Measurements from ENCODE around the gene NUP205. TPM values are rescaled to one million over a fixed set of nuclear protein-coding genes. Genes with fewer than 3 reads are reported as not detected.
A peak's percentile ranks its signal among the peaks of the same experiment; 100 is the strongest.

The NUP205 gene
- 50.6 TPM for total RNA-seq
- polyA plus RNA-seq = 21.4 TPM

- no peaks in the 10 kb centered on the region for H3K4me1 ChIP-seq (ENCODE audit: insufficient read depth)
- H3K36me3 ChIP-seq (ENCODE audit: insufficient read depth) = no peaks in the 10 kb centered on the region
- H3K27ac ChIP-seq (ENCODE audit: low read depth) = peak within 1 kb of the TSS; percentile 87
- 3% methylated on average over 38 of the region's 38 CpGs for WGBS
- peak within 1 kb of the TSS; percentile 70 for H3K4me3 ChIP-seq (ENCODE audit: low read depth, low read length)
- peak; percentile 85 for DNase-seq (ENCODE audit: extremely low spot score)
Measured at GRCh38 chr7:135557455-135558336, at the start of gene NUP205. TSS of gene NUP205 (plus strand) at chr7:135557917. CDS start at chr7:135557945, 28 bp downstream.

DNA sequence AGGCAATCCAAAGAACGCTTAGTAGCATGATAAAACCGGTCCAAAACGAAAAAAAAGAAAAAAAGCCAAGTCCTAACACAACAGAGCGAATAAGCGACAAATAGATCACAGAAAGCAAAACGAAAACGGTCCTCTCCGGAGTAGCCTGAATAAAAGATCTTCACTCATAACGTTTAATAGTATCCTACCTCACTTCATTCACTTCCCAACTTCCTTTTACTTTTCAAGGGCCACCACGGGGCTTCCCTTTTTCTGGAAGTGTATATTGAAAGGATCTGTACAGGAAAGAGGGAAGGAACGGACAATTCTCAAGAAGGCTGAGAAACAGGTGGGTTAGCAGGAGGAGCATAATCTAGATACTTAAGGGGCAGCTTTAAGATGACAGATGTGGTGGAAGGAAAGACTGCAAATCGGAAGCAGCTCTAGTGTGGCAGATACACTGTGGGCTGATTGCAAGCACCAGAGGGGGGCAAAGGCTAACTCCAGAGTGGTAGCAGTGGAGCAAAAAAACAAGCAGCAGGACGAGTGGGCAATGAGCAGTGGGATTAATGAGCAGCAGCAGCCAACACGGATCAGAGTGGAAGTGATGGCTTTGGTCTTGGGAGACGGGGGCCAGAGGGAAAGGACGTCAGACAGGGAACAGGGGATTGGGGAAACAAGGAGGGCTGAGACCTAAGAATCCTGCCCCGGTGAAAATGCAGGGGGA lies 48.7 kb upstream of the NUP205 start:
- WGBS = under 1% methylated on average over 17 of the region's 17 CpGs
- Histone ChIP-seq H3K36me3 (ENCODE audit: insufficient read depth) (no peaks in the 10 kb centered on the region), H3K4me3 (ENCODE audit: low read depth, low read length) (peak overlapping the region; percentile 67), H3K4me1 (ENCODE audit: insufficient read depth) (no peaks in the 10 kb centered on the region), H3K27ac (ENCODE audit: low read depth) (peak overlapping the region; percentile 92)
- peak; percentile 4 for DNase-seq (ENCODE audit: extremely low spot score)

- no peaks in the 10 kb centered on the region for H3K4me1 ChIP-seq (ENCODE audit: insufficient read depth)
- WGBS = under 1% methylated on average over 14 of the region's 14 CpGs
- no peak for DNase-seq (ENCODE audit: extremely low spot score)
Measured at GRCh38 chr7:135509589-135509838, 48.2 kb upstream of the NUP205 start.

DNA sequence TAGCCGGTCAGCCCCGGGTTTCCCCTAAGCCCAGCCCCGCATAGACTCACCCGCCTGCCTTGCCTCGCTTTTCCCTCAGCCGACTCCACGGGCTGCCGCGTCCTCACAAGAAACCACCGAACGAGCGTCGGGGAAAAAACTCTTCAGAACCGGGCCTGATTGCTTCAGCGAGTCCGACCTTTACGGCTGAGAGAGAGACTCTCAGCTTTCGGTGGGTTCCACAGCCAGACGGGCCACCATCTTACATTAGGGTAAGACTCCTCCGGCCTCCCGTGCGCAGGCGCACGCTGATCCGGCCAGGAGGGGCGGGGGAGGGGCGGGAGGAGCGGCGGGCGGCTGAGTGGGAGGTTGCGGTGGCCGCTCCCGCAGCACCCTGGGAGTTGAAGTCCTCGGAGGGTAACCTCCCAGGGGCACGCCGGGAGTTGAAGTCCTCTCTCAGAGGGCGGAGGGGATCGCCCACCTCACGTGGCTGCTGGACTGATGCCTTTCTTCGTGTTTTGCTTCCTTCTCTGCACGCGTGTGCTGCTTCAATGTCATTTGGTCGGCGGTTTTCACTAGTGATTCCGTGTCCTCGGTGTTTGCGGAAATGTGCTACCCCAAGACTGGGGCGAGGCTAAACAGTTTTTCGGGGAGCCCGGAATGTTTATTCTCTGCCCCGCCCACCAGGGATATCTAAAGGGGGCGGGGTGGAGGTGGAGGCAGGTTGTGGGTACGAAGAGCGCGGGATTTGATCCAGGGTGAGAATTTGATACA lies 47.7 kb upstream of the NUP205 start, which contains the start of gene CNOT4:
Gene CNOT4 (minus strand): TSS at position 264 of the 753 bp plus-strand sequence. CDS start 71,771 bp downstream, outside the sequence.
- Histone ChIP-seq H3K27ac (ENCODE audit: low read depth) (peak within 1 kb of the TSS; percentile 92), H3K4me1 (ENCODE audit: insufficient read depth) (no peaks in the 10 kb centered on the region), H3K36me3 (ENCODE audit: insufficient read depth) (no peaks in the 10 kb centered on the region), H3K4me3 (ENCODE audit: low read depth, low read length) (peak within 1 kb of the TSS; percentile 67)
- peak; percentile 89 for DNase-seq (ENCODE audit: extremely low spot score)
- under 1% methylated on average over 55 of the region's 55 CpGs for WGBS

More at GRCh38 chr7:135509589-135509838, 48.2 kb upstream of the NUP205 start:
- Histone ChIP-seq H3K36me3 (ENCODE audit: insufficient read depth) (no peaks in the 10 kb centered on the region), H3K27ac (ENCODE audit: low read depth) (peak overlapping the region; percentile 92), H3K4me3 (ENCODE audit: low read depth, low read length) (peak overlapping the region; percentile 67)

GRCh38 chr7:135510592-135511183 lies 47.0 kb upstream of the NUP205 start:
- Histone ChIP-seq H3K4me3 (ENCODE audit: low read depth, low read length) (peak overlapping the region; percentile 67), H3K27ac (ENCODE audit: low read depth) (no peak overlapping the region), H3K4me1 (ENCODE audit: insufficient read depth) (no peaks in the 10 kb centered on the region), H3K36me3 (ENCODE audit: insufficient read depth) (no peaks in the 10 kb centered on the region)
- WGBS = 2% methylated on average over 17 of the region's 17 CpGs
- peak; percentile 15 for DNase-seq (ENCODE audit: extremely low spot score)

- WGBS = 94% methylated on average over 2 of the region's 2 CpGs
- Histone ChIP-seq H3K36me3 (ENCODE audit: insufficient read depth) (no peaks in the 10 kb centered on the region), H3K27ac (ENCODE audit: low read depth) (no peak overlapping the region), H3K4me1 (ENCODE audit: insufficient read depth) (no peaks in the 10 kb centered on the region), H3K4me3 (ENCODE audit: low read depth, low read length) (no peak overlapping the region)
- no peak for DNase-seq (ENCODE audit: extremely low spot score)
Measured at GRCh38 chr7:135512135-135512887, 45.4 kb upstream of the NUP205 start.

- H3K36me3 ChIP-seq (ENCODE audit: insufficient read depth) = no peaks in the 10 kb centered on the region
- 76% methylated on average over 3 of the region's 3 CpGs for WGBS
- H3K27ac ChIP-seq (ENCODE audit: low read depth) = no peak overlapping the region
- H3K4me3 ChIP-seq (ENCODE audit: low read depth, low read length) = no peak overlapping the region
- no peak for DNase-seq (ENCODE audit: extremely low spot score)
- H3K4me1 ChIP-seq (ENCODE audit: insufficient read depth) = no peaks in the 10 kb centered on the region
Measured at GRCh38 chr7:135514856-135515255, 42.9 kb upstream of the NUP205 start.

GRCh38 chr7:135517060-135517459 lies 40.7 kb upstream of the NUP205 start:
- no peaks in the 10 kb centered on the region for H3K4me1 ChIP-seq (ENCODE audit: insufficient read depth)
- H3K27ac ChIP-seq (ENCODE audit: low read depth) = no peak overlapping the region
- DNase-seq (ENCODE audit: extremely low spot score) = no peak
- WGBS = 79% methylated on average over 3 of the region's 3 CpGs
- no peak overlapping the region for H3K4me3 ChIP-seq (ENCODE audit: low read depth, low read length)
- no peaks in the 10 kb centered on the region for H3K36me3 ChIP-seq (ENCODE audit: insufficient read depth)

DNA sequence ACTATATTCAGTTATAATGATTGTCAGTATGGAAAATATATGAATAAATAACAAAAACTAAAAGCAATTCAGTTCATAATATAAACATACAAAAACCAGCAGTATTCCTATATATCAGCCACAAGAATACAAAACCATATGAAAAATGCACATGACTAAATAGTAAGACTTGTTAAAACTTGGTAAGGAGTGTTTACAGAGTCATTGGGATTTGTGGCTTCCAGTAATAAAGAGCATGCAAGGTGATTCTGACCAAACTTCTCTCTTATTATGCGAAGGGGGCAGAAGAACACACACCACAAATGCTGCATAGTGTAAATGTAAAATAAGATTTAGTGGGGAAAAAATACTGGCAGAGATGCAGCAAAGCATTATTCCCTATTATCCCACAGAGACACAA lies 39.0 kb upstream of the NUP205 start:
- Histone ChIP-seq H3K27ac (ENCODE audit: low read depth) (no peak overlapping the region), H3K4me1 (ENCODE audit: insufficient read depth) (no peaks in the 10 kb centered on the region), H3K4me3 (ENCODE audit: low read depth, low read length) (no peak overlapping the region), H3K36me3 (ENCODE audit: insufficient read depth) (no peaks in the 10 kb centered on the region)
- 84% methylated on average over 1 of the region's 1 CpG for WGBS
- DNase-seq (ENCODE audit: extremely low spot score) = no peak

- Histone ChIP-seq H3K36me3 (ENCODE audit: insufficient read depth) (no peaks in the 10 kb centered on the region), H3K4me3 (ENCODE audit: low read depth, low read length) (no peak overlapping the region), H3K27ac (ENCODE audit: low read depth) (no peak overlapping the region), H3K4me1 (ENCODE audit: insufficient read depth) (no peaks in the 10 kb centered on the region)
- no peak for DNase-seq (ENCODE audit: extremely low spot score)
Measured at GRCh38 chr7:135519233-135519688, 38.5 kb upstream of the NUP205 start.

DNA sequence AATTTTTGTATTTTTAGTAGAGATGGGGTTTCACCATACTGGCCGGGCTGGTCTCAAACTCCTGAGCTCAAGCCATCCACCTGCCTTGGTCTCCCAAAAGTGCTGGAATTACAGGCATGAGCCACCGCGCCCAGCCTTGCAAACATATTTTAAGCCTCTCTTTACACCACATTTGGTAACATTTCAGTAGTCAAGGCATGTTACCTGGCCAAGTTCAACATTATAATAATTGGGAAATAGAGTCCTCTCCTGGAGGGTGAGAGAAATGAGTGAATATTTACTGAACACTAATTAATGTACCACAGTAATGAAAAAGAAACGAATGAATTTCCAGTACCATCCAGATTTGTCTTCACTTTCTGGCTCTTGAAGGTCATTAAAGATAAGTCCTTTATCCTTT lies 37.8 kb upstream of the NUP205 start:
- no peak for DNase-seq (ENCODE audit: extremely low spot score)
- Histone ChIP-seq H3K27ac (ENCODE audit: low read depth) (no peak overlapping the region), H3K36me3 (ENCODE audit: insufficient read depth) (no peaks in the 10 kb centered on the region), H3K4me3 (ENCODE audit: low read depth, low read length) (no peak overlapping the region), H3K4me1 (ENCODE audit: insufficient read depth) (no peaks in the 10 kb centered on the region)
- 87% methylated on average over 4 of the region's 4 CpGs for WGBS

- Histone ChIP-seq H3K4me3 (ENCODE audit: low read depth, low read length) (no peak overlapping the region), H3K36me3 (ENCODE audit: insufficient read depth) (no peaks in the 10 kb centered on the region), H3K27ac (ENCODE audit: low read depth) (no peak overlapping the region), H3K4me1 (ENCODE audit: insufficient read depth) (no peaks in the 10 kb centered on the region)
- WGBS = 89% methylated on average over 6 of the region's 6 CpGs
- DNase-seq (ENCODE audit: extremely low spot score) = no peak
Measured at GRCh38 chr7:135522509-135522908, 35.2 kb upstream of the NUP205 start.

DNA sequence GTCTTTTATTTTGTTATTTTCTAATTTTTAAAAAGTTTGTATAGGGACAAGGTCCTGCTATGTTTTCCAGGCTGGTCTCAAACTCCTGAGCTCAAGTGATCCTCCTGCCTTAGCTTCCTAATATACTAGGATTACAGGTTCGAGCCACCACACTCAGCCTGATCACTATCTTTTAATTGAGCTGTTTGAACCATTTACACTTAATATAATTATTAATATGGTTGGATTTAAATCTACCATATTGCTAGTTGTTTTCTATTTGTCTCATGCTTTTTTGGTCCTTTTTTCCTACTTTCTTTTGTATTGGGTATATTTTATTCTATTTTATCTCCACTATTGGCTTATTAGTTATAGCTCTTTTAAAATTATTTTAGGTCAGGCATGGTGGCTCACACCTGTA lies 34.6 kb upstream of the NUP205 start:
- H3K27ac ChIP-seq (ENCODE audit: low read depth) = no peak overlapping the region
- WGBS = 95% methylated on average over 1 of the region's 1 CpG
- H3K4me1 ChIP-seq (ENCODE audit: insufficient read depth) = no peaks in the 10 kb centered on the region
- no peaks in the 10 kb centered on the region for H3K36me3 ChIP-seq (ENCODE audit: insufficient read depth)
- H3K4me3 ChIP-seq (ENCODE audit: low read depth, low read length) = no peak overlapping the region
- DNase-seq (ENCODE audit: extremely low spot score) = no peak
